Measurements from ENCODE around the gene MUL1.

- no peak for TF ChIP-seq ZNF311 (tag by site-specific recombination; IDR thresholded peaks at IDR 0.05; ENCODE audit: borderline replicate concordance)
- no peak for TF ChIP-seq MZF1 (tag by site-specific recombination; IDR thresholded peaks at IDR 0.05; ENCODE audit: borderline replicate concordance)
- no peak for TF ChIP-seq CTCF (tag by site-specific recombination; IDR thresholded peaks at IDR 0.05)
- no peak for TF ChIP-seq ZNF692 (tag by site-specific recombination; IDR thresholded peaks at IDR 0.05)
- TF ChIP-seq ZNF488 (tag by site-specific recombination; IDR thresholded peaks at IDR 0.05) = no peak
- no peak for TF ChIP-seq ZNF10 (tag by site-specific recombination; IDR thresholded peaks at IDR 0.05)
- no peak for TF ChIP-seq PBX3 (CRISPR knock-in tag; IDR thresholded peaks at IDR 0.05)
- no peak for TF ChIP-seq ZNF529 (tag by site-specific recombination; IDR thresholded peaks at IDR 0.05; ENCODE audit: insufficient replicate concordance)
- no peak for TF ChIP-seq KLF1 (tag by site-specific recombination; IDR thresholded peaks at IDR 0.05)
- no peak for TF ChIP-seq ZNF26 (tag by site-specific recombination; IDR thresholded peaks at IDR 0.05)
- no peak for TF ChIP-seq INSM2 (tag by site-specific recombination; IDR thresholded peaks at IDR 0.05)
- no peak for TF ChIP-seq ZNF16 (tag by site-specific recombination; IDR thresholded peaks at IDR 0.05; ENCODE audit: low read depth)
- TF ChIP-seq REST (tag by site-specific recombination; IDR thresholded peaks at IDR 0.05) = no peak
Measured at GRCh38 chr1:20533635-20534034, 25.7 kb upstream of the MUL1 start.

Data from HEK293 (cell line).